HCT116 (cell line): Measurements from ENCODE around the gene MYBPC2. TPM values are rescaled to one million over a fixed set of nuclear protein-coding genes. Genes with fewer than 3 reads are reported as not detected.
"Not testable (repeated sequence)": the region's sequence is repeated elsewhere in the genome, so short reads cannot be mapped to it uniquely, and the experiment has no call there.

Experiments used
- ATAC-seq: fragments of 200-7000 bp; cut with Tn5 transposase; 2 replicates; pipeline ENCODE4 v1.9.1; 2020; ENCODE audit warnings: mild to moderate bottlenecking, moderate library complexity
- BruUV-seq: library from RNA; stranded (reverse); fragments of 400-500 nt; replicated peaks from 2 replicates; lab custom pipeline; 2021; lab: Mats Ljungman, UMichigan
- CTCF ChIA-PET: fragments of 300-600 bp; sonication (Branson Sonifier 250); formaldehyde crosslinking; loops from one replicate; lab custom pipeline; 2021; ENCODE audit warnings: antibody characterized with exemption; lab: Charles Lee
- POLR2A ChIA-PET: fragments of 300-600, 350-600 bp; sonication (Branson Sonifier 250); formaldehyde crosslinking; loops from one replicate; lab custom pipeline; 2021; ENCODE audit warnings: antibody characterized with exemption; lab: Charles Lee
- RAD21 ChIA-PET, 2 experiments: fragments of 300-600 bp; sonication (Branson Sonifier 250); formaldehyde crosslinking; loops; one replicate each; lab custom pipeline; 2023; ENCODE audit warnings: low total read pairs in 2 of 2; ENCODE audit not compliant: uncharacterized antibody in 2 of 2, unreplicated experiment in 2 of 2, low non-redundant PET in 1 of 2; lab: Charles Lee
- DNase-seq: peaks from one replicate; pipeline ENCODE4 v3.0.0-alpha.2; 2010; ENCODE audit warnings: low read depth, low spot score
- H2AFZ ChIP-seq: fragments of 200-600 bp; shearing (Covaris generic), sonication (generic); 2 replicates; pipeline ENCODE4 v1.6.1; 2017; ENCODE audit warnings: low read depth, mixed run types, mixed read lengths, antibody characterized with exemption, low read length; ENCODE audit not compliant: poor library complexity, severe bottlenecking
- H3K27ac ChIP-seq: 2 replicates; pipeline ENCODE4 v1.5.1; 2012; ENCODE audit warnings: low read depth, low read length
- H3K27me3 ChIP-seq: fragments of 200-600 bp; sonication (generic); 2 replicates; pipeline ENCODE4 v1.6.1; 2016; ENCODE audit warnings: mixed run types, low read length, mixed read lengths; ENCODE audit not compliant: insufficient read depth
- H3K36me3 ChIP-seq, 2 experiments: fragments of 200-500 bp in 1 of 2; fragments of 200-600 bp in 1 of 2; sonication (Bioruptor generic) in 1 of 2; sonication (generic) in 1 of 2; 2 replicates each; pipeline versions ENCODE4 v1.5.1 to v1.6.1; 2014 to 2016; ENCODE audit warnings: low read length in 2 of 2, inconsistent platforms in 1 of 2, mixed read lengths in 1 of 2, mixed run types in 1 of 2; ENCODE audit not compliant: insufficient read depth in 2 of 2, control insufficient read depth in 1 of 2
- H3K4me1 ChIP-seq, 2 experiments: fragments of 200-600 bp in 1 of 2; sonication (generic) in 1 of 2; 2 replicates each; pipeline versions ENCODE4 v1.5.1 to v1.6.1; 2012 to 2017; ENCODE audit warnings: low read length in 2 of 2, inconsistent platforms in 1 of 2, mild to moderate bottlenecking in 1 of 2, mixed read lengths in 1 of 2, mixed run types in 1 of 2, moderate library complexity in 1 of 2; ENCODE audit not compliant: insufficient read depth in 2 of 2, control insufficient read depth in 1 of 2
- H3K4me2 ChIP-seq: fragments of 200-600 bp; sonication (generic); 2 replicates; pipeline ENCODE4 v1.6.1; 2017; ENCODE audit warnings: mixed run types, low read length, mixed read lengths
- H3K4me3 ChIP-seq, 2 experiments: fragments of 200-600 bp in 1 of 2; sonication (generic) in 1 of 2; replicated peaks in 1 of 2; 2 replicates each; pipeline ENCODE4 v1.5.1; 2011 to 2016; ENCODE audit warnings: low read length in 2 of 2, control low read depth in 1 of 2, low read depth in 1 of 2, mild to moderate bottlenecking in 1 of 2, mixed read lengths in 1 of 2, mixed run types in 1 of 2
- H3K79me2 ChIP-seq: fragments of 200-600 bp; sonication (generic); 2 replicates; pipeline ENCODE4 v1.6.1; 2017; ENCODE audit warnings: mild to moderate bottlenecking, mixed run types, low read length, moderate library complexity, mixed read lengths; ENCODE audit not compliant: insufficient read depth
- H3K9ac ChIP-seq: fragments of 200-600 bp; sonication (generic); 2 replicates; pipeline ENCODE4 v1.6.1; 2016; ENCODE audit warnings: low read length, mixed read lengths
- H3K9me2 ChIP-seq: fragments of 200-600 bp; sonication (generic), shearing (Covaris generic); 2 replicates; pipeline ENCODE4 v1.6.1; 2017; ENCODE audit warnings: mixed run types, mild to moderate bottlenecking, moderate library complexity; ENCODE audit not compliant: insufficient read depth
- H3K9me3 ChIP-seq, 2 experiments: fragments of 200-500 bp in 1 of 2; fragments of 200-600 bp in 1 of 2; sonication (Bioruptor generic) in 1 of 2; sonication (generic) in 1 of 2; 2 replicates each; pipeline ENCODE4 v1.6.1; 2014 to 2017; ENCODE audit warnings: low read length in 2 of 2, mixed read lengths in 2 of 2, inconsistent platforms in 1 of 2, low read depth in 1 of 2, mild to moderate bottlenecking in 1 of 2, mixed run types in 1 of 2, moderate library complexity in 1 of 2; ENCODE audit not compliant: control insufficient read depth in 1 of 2, insufficient read depth in 1 of 2
- H4K20me1 ChIP-seq: fragments of 200-600 bp; sonication (generic), shearing (Covaris generic); 2 replicates; pipeline ENCODE4 v1.6.1; 2017; ENCODE audit warnings: mixed run types, mild to moderate bottlenecking, moderate library complexity; ENCODE audit not compliant: insufficient read depth
- EZH2 ChIP-seq: fragments of 200-600 bp; sonication (generic); IDR thresholded peaks from 2 replicates; pipeline ENCODE4 v1.6.1; 2017; ENCODE audit warnings: antibody characterized with exemption, mixed run types
- JUND ChIP-seq: IDR thresholded peaks from 2 replicates; pipeline ENCODE4 v1.6.1; 2012
- SP1 ChIP-seq: IDR thresholded peaks from 2 replicates; pipeline ENCODE4 v1.6.1; 2012; ENCODE audit warnings: low read depth
- intact Hi-C: fragments of 100-400 bp; cut with micrococcal nuclease; formaldehyde crosslinking; loops from 2 replicates; pipeline ENCODE4 v1.10.0; 2022
- total RNA-seq: library from RNA; stranded (reverse); gene quantifications from one replicate; pipeline ENCODE4 v1.2.1, GENCODE V29; 2021; ENCODE audit not compliant: unreplicated experiment

The MYBPC2 gene
- total RNA-seq, 1 experiment from 2014 or later = not detected

GRCh38 chr19:50437862-50438449 is 5.3 kb downstream of the MYBPC2 start:
- CTCF ChIA-PET = no interaction called here
- peaks cover 0 to 4% of the 10 kb centered on the region in 2 experiments; a peak in 1 of 4 replicates for H3K4me1 ChIP-seq
- RAD21 ChIA-PET = no interaction called here
- no peaks in the 10 kb centered on the region for H3K9me2 ChIP-seq
- H2AFZ ChIP-seq = no peak overlapping the region
- H3K36me3 ChIP-seq = no peaks in the 10 kb centered on the region
- H4K20me1 ChIP-seq = no peaks in the 10 kb centered on the region
- intact Hi-C loops = no loop called here
- no peak overlapping the region for H3K4me3 ChIP-seq
- H3K27ac ChIP-seq = no peak overlapping the region
- no peak overlapping the region for H3K9ac ChIP-seq
- POLR2A ChIA-PET = no interaction called here
- TF ChIP-seq EZH2 = no peak
- TF ChIP-seq SP1 = no peak
- TF ChIP-seq JUND = no peak
- no peaks in the 10 kb centered on the region for H3K27me3 ChIP-seq
- no peak for ATAC-seq
- H3K4me2 ChIP-seq = no peak overlapping the region
- DNase-seq = no peak
- H3K79me2 ChIP-seq = no peaks in the 10 kb centered on the region
- BruUV-seq = no TSS peak
- H3K9me3 ChIP-seq = no peaks in the 10 kb centered on the region

- H3K36me3 ChIP-seq, H3K4me3 ChIP-seq, CTCF ChIA-PET, H3K27ac ChIP-seq, ATAC-seq, BruUV-seq, H3K9me3 ChIP-seq, H3K79me2 ChIP-seq, RAD21 ChIA-PET, DNase-seq, H3K4me1 ChIP-seq, POLR2A ChIA-PET, H3K9me2 ChIP-seq, H3K27me3 ChIP-seq, H2AFZ ChIP-seq, H4K20me1 ChIP-seq, H3K4me2 ChIP-seq, H3K9ac ChIP-seq, intact Hi-C loops: not testable (repeated sequence)
Observed at GRCh38 chr19:50439130-50439529, 6.4 kb downstream of the MYBPC2 start.
